ENCODE measurements around the gene WDFY4. TPM values are rescaled to one million over a fixed set of nuclear protein-coding genes. Genes with fewer than 3 reads are reported as not detected.

Gene WDFY4
- total and polyA plus RNA-seq, 2 experiments from 2014 or later = 0.14 TPM; not detected in 1

- TF ChIP-seq, protein P1, sequence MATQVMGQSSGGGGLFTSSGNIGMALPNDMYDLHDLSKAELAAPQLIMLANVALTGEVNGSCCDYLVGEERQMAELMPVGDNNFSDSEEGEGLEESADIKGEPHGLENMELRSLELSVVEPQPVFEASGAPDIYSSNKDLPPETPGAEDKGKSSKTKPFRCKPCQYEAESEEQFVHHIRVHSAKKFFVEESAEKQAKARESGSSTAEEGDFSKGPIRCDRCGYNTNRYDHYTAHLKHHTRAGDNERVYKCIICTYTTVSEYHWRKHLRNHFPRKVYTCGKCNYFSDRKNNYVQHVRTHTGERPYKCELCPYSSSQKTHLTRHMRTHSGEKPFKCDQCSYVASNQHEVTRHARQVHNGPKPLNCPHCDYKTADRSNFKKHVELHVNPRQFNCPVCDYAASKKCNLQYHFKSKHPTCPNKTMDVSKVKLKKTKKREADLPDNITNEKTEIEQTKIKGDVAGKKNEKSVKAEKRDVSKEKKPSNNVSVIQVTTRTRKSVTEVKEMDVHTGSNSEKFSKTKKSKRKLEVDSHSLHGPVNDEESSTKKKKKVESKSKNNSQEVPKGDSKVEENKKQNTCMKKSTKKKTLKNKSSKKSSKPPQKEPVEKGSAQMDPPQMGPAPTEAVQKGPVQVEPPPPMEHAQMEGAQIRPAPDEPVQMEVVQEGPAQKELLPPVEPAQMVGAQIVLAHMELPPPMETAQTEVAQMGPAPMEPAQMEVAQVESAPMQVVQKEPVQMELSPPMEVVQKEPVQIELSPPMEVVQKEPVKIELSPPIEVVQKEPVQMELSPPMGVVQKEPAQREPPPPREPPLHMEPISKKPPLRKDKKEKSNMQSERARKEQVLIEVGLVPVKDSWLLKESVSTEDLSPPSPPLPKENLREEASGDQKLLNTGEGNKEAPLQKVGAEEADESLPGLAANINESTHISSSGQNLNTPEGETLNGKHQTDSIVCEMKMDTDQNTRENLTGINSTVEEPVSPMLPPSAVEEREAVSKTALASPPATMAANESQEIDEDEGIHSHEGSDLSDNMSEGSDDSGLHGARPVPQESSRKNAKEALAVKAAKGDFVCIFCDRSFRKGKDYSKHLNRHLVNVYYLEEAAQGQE (IDR thresholded peaks at IDR 0.05; ENCODE audit: unreplicated experiment) = no peak
Measured at GRCh38 chr10:48729941-48730457, 45.3 kb downstream of the WDFY4 start (continued).

DNA sequence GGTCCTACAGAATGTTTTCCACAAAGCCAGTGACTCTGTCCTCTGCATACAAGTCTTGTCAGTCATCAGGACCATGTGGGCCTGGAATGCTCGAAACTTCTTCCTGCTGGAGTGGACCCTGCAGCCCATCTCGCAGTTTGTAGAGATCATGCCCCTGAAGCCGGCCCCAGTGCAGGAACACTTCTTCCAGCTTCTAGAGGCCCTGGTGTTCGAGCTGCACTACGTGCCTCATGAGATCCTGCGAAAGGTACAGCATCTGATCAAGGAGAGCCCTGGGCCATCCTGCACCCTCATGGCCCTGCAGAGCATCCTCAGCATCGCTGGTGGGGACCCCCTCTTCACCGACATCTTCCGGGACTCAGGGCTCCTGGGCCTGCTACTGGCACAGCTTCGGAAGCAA is 46.5 kb downstream of the WDFY4 start:
- H3K4me3 Mint-ChIP-seq = no peak overlapping the region
- H3K36me3 Mint-ChIP-seq (ENCODE audit: low read depth) = no peaks in the 10 kb centered on the region
- H3K9me3 Mint-ChIP-seq = no peaks in the 10 kb centered on the region
- TF ChIP-seq ZNF114 (CRISPR knock-in tag; IDR thresholded peaks at IDR 0.05) (no peak), NANOG (IDR thresholded peaks at IDR 0.05; ENCODE audit: borderline replicate concordance) (no peak), POLR2AphosphoS5 (IDR thresholded peaks at IDR 0.05; ENCODE audit: low read depth) (no peak), EZH2phosphoT487 (IDR thresholded peaks at IDR 0.05; ENCODE audit: unreplicated experiment) (no peak)
- TF ChIP-seq, protein P2, sequence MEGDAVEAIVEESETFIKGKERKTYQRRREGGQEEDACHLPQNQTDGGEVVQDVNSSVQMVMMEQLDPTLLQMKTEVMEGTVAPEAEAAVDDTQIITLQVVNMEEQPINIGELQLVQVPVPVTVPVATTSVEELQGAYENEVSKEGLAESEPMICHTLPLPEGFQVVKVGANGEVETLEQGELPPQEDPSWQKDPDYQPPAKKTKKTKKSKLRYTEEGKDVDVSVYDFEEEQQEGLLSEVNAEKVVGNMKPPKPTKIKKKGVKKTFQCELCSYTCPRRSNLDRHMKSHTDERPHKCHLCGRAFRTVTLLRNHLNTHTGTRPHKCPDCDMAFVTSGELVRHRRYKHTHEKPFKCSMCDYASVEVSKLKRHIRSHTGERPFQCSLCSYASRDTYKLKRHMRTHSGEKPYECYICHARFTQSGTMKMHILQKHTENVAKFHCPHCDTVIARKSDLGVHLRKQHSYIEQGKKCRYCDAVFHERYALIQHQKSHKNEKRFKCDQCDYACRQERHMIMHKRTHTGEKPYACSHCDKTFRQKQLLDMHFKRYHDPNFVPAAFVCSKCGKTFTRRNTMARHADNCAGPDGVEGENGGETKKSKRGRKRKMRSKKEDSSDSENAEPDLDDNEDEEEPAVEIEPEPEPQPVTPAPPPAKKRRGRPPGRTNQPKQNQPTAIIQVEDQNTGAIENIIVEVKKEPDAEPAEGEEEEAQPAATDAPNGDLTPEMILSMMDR (conservative IDR thresholded peaks at IDR 0.05; ENCODE audit: low read depth in 2 of 2) = no peak
- TF ChIP-seq, protein P3, sequence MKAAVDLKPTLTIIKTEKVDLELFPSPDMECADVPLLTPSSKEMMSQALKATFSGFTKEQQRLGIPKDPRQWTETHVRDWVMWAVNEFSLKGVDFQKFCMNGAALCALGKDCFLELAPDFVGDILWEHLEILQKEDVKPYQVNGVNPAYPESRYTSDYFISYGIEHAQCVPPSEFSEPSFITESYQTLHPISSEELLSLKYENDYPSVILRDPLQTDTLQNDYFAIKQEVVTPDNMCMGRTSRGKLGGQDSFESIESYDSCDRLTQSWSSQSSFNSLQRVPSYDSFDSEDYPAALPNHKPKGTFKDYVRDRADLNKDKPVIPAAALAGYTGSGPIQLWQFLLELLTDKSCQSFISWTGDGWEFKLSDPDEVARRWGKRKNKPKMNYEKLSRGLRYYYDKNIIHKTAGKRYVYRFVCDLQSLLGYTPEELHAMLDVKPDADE (IDR thresholded peaks at IDR 0.05) = no peak
- TF ChIP-seq, protein P4, sequence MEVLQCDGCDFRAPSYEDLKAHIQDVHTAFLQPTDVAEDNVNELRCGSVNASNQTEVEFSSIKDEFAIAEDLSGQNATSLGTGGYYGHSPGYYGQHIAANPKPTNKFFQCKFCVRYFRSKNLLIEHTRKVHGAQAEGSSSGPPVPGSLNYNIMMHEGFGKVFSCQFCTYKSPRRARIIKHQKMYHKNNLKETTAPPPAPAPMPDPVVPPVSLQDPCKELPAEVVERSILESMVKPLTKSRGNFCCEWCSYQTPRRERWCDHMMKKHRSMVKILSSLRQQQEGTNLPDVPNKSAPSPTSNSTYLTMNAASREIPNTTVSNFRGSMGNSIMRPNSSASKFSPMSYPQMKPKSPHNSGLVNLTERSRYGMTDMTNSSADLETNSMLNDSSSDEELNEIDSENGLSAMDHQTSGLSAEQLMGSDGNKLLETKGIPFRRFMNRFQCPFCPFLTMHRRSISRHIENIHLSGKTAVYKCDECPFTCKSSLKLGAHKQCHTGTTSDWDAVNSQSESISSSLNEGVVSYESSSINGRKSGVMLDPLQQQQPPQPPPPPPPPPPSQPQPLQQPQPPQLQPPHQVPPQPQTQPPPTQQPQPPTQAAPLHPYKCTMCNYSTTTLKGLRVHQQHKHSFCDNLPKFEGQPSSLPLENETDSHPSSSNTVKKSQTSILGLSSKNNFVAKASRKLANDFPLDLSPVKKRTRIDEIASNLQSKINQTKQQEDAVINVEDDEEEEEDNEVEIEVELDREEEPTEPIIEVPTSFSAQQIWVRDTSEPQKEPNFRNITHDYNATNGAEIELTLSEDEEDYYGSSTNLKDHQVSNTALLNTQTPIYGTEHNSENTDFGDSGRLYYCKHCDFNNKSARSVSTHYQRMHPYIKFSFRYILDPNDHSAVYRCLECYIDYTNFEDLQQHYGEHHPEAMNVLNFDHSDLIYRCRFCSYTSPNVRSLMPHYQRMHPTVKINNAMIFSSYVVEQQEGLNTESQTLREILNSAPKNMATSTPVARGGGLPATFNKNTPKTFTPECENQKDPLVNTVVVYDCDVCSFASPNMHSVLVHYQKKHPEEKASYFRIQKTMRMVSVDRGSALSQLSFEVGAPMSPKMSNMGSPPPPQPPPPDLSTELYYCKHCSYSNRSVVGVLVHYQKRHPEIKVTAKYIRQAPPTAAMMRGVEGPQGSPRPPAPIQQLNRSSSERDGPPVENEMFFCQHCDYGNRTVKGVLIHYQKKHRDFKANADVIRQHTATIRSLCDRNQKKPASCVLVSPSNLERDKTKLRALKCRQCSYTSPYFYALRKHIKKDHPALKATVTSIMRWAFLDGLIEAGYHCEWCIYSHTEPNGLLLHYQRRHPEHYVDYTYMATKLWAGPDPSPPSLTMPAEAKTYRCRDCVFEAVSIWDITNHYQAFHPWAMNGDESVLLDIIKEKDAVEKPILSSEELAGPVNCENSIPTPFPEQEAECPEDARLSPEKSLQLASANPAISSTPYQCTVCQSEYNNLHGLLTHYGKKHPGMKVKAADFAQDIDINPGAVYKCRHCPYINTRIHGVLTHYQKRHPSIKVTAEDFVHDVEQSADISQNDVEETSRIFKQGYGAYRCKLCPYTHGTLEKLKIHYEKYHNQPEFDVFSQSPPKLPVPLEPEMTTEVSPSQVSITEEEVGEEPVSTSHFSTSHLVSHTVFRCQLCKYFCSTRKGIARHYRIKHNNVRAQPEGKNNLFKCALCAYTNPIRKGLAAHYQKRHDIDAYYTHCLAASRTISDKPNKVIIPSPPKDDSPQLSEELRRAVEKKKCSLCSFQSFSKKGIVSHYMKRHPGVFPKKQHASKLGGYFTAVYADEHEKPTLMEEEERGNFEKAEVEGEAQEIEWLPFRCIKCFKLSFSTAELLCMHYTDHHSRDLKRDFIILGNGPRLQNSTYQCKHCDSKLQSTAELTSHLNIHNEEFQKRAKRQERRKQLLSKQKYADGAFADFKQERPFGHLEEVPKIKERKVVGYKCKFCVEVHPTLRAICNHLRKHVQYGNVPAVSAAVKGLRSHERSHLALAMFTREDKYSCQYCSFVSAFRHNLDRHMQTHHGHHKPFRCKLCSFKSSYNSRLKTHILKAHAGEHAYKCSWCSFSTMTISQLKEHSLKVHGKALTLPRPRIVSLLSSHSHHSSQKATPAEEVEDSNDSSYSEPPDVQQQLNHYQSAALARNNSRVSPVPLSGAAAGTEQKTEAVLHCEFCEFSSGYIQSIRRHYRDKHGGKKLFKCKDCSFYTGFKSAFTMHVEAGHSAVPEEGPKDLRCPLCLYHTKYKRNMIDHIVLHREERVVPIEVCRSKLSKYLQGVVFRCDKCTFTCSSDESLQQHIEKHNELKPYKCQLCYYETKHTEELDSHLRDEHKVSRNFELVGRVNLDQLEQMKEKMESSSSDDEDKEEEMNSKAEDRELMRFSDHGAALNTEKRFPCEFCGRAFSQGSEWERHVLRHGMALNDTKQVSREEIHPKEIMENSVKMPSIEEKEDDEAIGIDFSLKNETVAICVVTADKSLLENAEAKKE (CRISPR knock-in tag; IDR thresholded peaks at IDR 0.05) = no peak
- TF ChIP-seq, protein P1 (IDR thresholded peaks at IDR 0.05; ENCODE audit: unreplicated experiment) = no peak

More for the DNA sequence above, 46.5 kb downstream of the WDFY4 start:
- Mint-ChIP-seq H3K27ac (no peak overlapping the region), H3K4me1 (peaks cover 20% of the 10 kb centered on the region), H3K27me3 (ENCODE audit: insufficient read depth, low read depth, poor library complexity) (peaks cover 3% of the 10 kb centered on the region)
- no peaks in the 10 kb centered on the region for H3F3A ChIP-seq (replicated peaks; ENCODE audit: low read depth)
- peaks cover under 1% of the 10 kb centered on the region; the same call in 1 of the 2 replicates for H3K9me2 ChIP-seq (ENCODE audit: insufficient read depth)
- H3K79me2 ChIP-seq (replicated peaks; ENCODE audit: insufficient read depth) = no peaks in the 10 kb centered on the region
- no peak for ATAC-seq
- H2AFZ ChIP-seq = no peak overlapping the region
- H4K20me1 ChIP-seq (replicated peaks; ENCODE audit: insufficient read depth) = no peaks in the 10 kb centered on the region
- no peak overlapping the region for H3K4me2 ChIP-seq
- DNase-seq (ENCODE audit: low spot score) = no peak
- no peak overlapping the region for H3K27ac ChIP-seq (ENCODE audit: low read depth)
- no peaks in the 10 kb centered on the region for H3K27me3 ChIP-seq (ENCODE audit: insufficient read depth)
- no peaks in the 10 kb centered on the region for H3K36me3 ChIP-seq (ENCODE audit: insufficient read depth)
- H3K4me3 ChIP-seq = no peak overlapping the region
- peaks cover 8% of the 10 kb centered on the region; the same call in 1 of the 2 replicates for H3K4me1 ChIP-seq (ENCODE audit: insufficient read depth)
